OCI-LY7 (cell line): Measurements from ENCODE around the gene GIPC2.
A peak's percentile ranks its signal among the peaks of the same experiment; 100 is the strongest.

Experiments
- EZH2phosphoT487 ChIP-seq: fragments of 200-600 bp; sonication (generic); IDR thresholded peaks from 2 replicates; pipeline ENCODE4 v1.6.1; 2018; ENCODE audit warnings: low read depth, borderline replicate concordance, mild to moderate bottlenecking, mixed run types, antibody characterized with exemption, low read length, moderate library complexity, mixed read lengths
- TF ChIP-seq, protein P1 (sequence below): fragments of 200-600 bp; sonication (generic); conservative IDR thresholded peaks from 2 replicates; pipeline ENCODE4 v1.5.1; 2014; ENCODE audit warnings: mild to moderate bottlenecking, antibody characterized with exemption, low read length, moderate library complexity, mixed read lengths

DNA sequence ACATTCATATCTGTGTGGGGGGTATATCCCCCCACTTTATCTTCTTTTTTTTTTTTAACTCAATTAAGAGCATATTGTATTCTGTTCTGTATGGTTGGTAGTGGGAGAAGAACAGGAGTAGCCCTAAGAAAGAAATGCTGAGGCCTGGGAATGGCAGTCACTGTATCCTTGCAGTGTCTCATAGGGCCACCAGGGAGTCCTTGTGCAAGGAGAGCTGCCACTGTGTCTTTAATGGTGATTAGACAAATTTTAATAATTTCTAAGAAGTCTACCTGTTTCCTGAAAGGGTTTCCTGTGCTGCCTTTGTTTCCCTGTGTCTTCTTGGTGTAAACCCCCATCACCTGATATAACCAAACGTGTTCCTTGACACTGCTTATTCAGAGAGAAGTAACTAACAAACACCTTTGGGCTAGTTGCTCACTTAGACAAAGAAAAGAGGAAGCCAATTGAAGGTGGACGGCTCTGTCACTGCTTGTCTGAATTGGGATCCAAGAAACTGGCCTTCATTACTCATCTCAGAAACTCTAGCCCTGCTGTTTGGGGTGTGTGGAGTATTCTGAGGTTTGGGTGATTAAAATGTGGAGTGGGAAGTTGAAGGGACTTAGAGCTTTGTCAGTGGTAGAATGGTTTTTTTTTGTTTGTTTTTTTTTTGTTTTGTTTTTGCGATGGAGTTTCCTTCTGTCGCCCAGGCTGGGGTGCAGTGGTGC lies 15.2 kb downstream of the GIPC2 start:
- TF ChIP-seq, protein P1, sequence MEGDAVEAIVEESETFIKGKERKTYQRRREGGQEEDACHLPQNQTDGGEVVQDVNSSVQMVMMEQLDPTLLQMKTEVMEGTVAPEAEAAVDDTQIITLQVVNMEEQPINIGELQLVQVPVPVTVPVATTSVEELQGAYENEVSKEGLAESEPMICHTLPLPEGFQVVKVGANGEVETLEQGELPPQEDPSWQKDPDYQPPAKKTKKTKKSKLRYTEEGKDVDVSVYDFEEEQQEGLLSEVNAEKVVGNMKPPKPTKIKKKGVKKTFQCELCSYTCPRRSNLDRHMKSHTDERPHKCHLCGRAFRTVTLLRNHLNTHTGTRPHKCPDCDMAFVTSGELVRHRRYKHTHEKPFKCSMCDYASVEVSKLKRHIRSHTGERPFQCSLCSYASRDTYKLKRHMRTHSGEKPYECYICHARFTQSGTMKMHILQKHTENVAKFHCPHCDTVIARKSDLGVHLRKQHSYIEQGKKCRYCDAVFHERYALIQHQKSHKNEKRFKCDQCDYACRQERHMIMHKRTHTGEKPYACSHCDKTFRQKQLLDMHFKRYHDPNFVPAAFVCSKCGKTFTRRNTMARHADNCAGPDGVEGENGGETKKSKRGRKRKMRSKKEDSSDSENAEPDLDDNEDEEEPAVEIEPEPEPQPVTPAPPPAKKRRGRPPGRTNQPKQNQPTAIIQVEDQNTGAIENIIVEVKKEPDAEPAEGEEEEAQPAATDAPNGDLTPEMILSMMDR = 0 out of 2 replicates have a peak, but pooled peaks have one; percentile 17
- TF ChIP-seq EZH2phosphoT487 = no peak
